ENCODE results near the gene DBNDD1.
A peak's percentile ranks its signal among the peaks of the same experiment; 100 is the strongest.
"Not testable (repeated sequence)": the region's sequence is repeated elsewhere in the genome, so short reads cannot be mapped to it uniquely, and the experiment has no call there.

The DBNDD1 gene

DNA sequence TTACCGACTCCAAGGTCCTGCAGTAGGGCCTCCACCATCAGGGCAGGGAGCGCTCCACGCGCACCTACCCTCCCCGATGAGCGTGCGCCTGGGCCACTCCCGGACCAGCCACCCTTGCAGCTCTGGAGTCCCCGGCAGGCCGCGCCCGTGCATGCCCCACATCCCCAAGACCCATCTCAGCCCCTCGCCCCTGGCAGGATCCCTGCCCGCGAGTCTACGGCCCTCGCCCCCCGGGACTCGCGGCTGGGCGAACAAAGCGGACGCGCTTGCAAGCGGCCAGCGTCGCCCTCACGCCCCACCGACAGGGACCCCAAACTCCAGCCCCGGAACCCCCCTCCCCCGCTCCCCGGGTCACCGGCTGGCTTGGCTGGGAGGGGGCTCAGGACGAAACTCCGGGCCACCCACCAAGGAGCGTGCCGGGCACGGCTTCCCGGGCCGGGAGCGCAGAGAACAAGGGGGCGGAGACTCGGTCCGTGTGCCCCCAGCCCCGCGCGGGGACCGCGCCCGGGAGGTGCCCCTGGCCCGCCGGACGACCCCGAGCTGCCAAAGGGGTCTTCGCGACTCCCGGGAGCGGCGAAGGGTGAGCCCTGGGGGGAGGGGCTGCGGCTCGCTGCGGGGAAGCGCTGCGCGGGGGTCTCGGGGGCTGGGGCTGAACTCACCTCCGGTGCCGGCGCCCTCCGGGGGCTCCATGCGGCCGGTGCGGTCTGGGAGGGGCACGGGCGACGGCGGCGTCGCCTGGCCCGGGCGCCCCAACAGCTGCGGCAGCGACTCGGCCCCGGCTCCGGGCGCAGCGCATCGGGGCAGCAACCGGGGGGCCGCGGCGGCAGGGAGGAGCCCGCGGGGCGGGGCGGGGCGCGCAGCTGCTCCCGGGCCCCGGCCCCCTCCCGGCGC, at the start of gene DBNDD1:
Gene DBNDD1, minus strand, starts transcription at position 805 of the 891 bp plus-strand sequence. Its CDS starts 115 bp downstream, at position 690.
- no peak for TF ChIP-seq CTCF (IDR thresholded peaks at IDR 0.05; ENCODE audit: insufficient read depth, low read length, missing control alignments)
- no peak for DNase-seq (ENCODE audit: low read depth, low spot score)
- ChIA-PET CTCF (interaction anchor here (1.1 to 4.3 kb wide), 6 partner anchors 8 to 63 kb away, joined by 3 to 17 read pairs (median 9); no protein-coding TSS in a partner anchor), POLR2A (no interaction called here)
- peak within 1 kb of the TSS; percentile 60 for H3K4me3 ChIP-seq (ENCODE audit: low read depth, low read length)

GRCh38 chr16:90061437-90061836, 42.2 kb upstream of the DBNDD1 start:
- no peak for DNase-seq (ENCODE audit: low read depth, low spot score)
- ChIA-PET CTCF (interaction anchor here (1.2 to 3.2 kb wide), 2 partner anchors 12 to 20 kb away, joined by 3 to 10 read pairs; no protein-coding TSS in a partner anchor), POLR2A (no interaction called here)
- TF ChIP-seq CTCF (IDR thresholded peaks at IDR 0.05; ENCODE audit: insufficient read depth, low read length, missing control alignments) = no peak
- H3K4me3 ChIP-seq (ENCODE audit: low read depth, low read length) = no peak overlapping the region

GRCh38 chr16:90057738-90058173, 38.5 kb upstream of the DBNDD1 start:
- no peak overlapping the region for H3K4me3 ChIP-seq (ENCODE audit: low read depth, low read length)
- ChIA-PET CTCF (interaction anchor here (0.7 to 1.0 kb wide), 2 partner anchors 24 kb away, joined by 3 to 4 read pairs; no protein-coding TSS in a partner anchor), POLR2A (no interaction called here)
- TF ChIP-seq CTCF (IDR thresholded peaks at IDR 0.05; ENCODE audit: insufficient read depth, low read length, missing control alignments) = no peak
- peak; percentile 33 for DNase-seq (ENCODE audit: low read depth, low spot score)

GRCh38 chr16:90056521-90056920, 37.3 kb upstream of the DBNDD1 start:
- ChIA-PET POLR2A (interaction anchor here (0.7 kb wide), 1 partner anchor 22 kb away, joined by 3 read pairs; no protein-coding TSS in a partner anchor), CTCF (interaction anchor here (1.5 kb wide), 1 partner anchor 25 kb away, joined by 3 read pairs; no protein-coding TSS in a partner anchor)
- H3K4me3 ChIP-seq (ENCODE audit: low read depth, low read length); DNase-seq (ENCODE audit: low read depth, low spot score): not testable (repeated sequence)

- H3K4me3 ChIP-seq (ENCODE audit: low read depth, low read length) = no peak overlapping the region
- no peak for TF ChIP-seq CTCF (IDR thresholded peaks at IDR 0.05; ENCODE audit: insufficient read depth, low read length, missing control alignments)
- POLR2A ChIA-PET = no interaction called here
- DNase-seq (ENCODE audit: low read depth, low spot score) = no peak
- CTCF ChIA-PET = interaction anchor here (1.5 kb wide), 1 partner anchor 27 kb away, joined by 3 read pairs; no protein-coding TSS in a partner anchor
Measured at GRCh38 chr16:90055371-90055770, 36.1 kb upstream of the DBNDD1 start.

DNA sequence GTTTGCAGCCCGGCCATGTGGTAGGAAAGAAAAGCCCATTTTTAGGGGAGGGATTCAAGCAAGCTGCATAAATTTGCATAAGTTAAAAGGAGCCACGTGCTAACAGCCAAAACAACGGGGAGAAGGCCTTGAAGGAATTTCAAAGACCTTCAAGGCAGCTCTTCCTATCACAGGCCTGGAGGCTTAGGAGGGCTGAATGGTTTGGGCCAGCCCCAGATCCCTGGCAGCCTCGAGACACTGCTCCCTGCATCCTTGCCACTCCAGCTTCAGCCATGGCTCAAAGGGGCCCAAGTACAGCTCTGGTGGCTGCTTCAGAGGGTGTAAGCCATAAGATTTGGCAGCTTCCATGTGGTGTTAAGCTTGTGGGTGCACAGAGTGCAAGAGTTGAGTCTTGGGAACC, 35.3 kb upstream of the DBNDD1 start:
- no peak for DNase-seq (ENCODE audit: low read depth, low spot score)
- CTCF ChIA-PET = interaction anchor here (1.2 kb wide), 1 partner anchor 27 kb away, joined by 6 read pairs; no protein-coding TSS in a partner anchor
- no peak for TF ChIP-seq CTCF (IDR thresholded peaks at IDR 0.05; ENCODE audit: insufficient read depth, low read length, missing control alignments)
- no peak overlapping the region for H3K4me3 ChIP-seq (ENCODE audit: low read depth, low read length)
- POLR2A ChIA-PET = no interaction called here
